ENCODE results near the gene ZCCHC7.
"Not testable (repeated sequence)": the region's sequence is repeated elsewhere in the genome, so short reads cannot be mapped to it uniquely, and the experiment has no call there.

- TF ChIP-seq, protein P1, sequence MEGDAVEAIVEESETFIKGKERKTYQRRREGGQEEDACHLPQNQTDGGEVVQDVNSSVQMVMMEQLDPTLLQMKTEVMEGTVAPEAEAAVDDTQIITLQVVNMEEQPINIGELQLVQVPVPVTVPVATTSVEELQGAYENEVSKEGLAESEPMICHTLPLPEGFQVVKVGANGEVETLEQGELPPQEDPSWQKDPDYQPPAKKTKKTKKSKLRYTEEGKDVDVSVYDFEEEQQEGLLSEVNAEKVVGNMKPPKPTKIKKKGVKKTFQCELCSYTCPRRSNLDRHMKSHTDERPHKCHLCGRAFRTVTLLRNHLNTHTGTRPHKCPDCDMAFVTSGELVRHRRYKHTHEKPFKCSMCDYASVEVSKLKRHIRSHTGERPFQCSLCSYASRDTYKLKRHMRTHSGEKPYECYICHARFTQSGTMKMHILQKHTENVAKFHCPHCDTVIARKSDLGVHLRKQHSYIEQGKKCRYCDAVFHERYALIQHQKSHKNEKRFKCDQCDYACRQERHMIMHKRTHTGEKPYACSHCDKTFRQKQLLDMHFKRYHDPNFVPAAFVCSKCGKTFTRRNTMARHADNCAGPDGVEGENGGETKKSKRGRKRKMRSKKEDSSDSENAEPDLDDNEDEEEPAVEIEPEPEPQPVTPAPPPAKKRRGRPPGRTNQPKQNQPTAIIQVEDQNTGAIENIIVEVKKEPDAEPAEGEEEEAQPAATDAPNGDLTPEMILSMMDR (IDR thresholded peaks at IDR 0.05; ENCODE audit: insufficient read depth, low read depth, low read length), result not testable (repeated sequence)
- not testable (repeated sequence) for TF ChIP-seq EZH2 (IDR thresholded peaks at IDR 0.05; ENCODE audit: insufficient read depth, low read length)
These were observed 83.1 kb downstream of the ZCCHC7 start for GRCh38 chr9:37203456-37203855.

Measured in astrocyte (in vitro differentiated cells and primary cell).